Ishikawa (cell line): ENCODE measurements around the gene RGS14.

ENCODE experiments used
- CEBPB ChIP-seq: IDR thresholded peaks from 2 replicates; pipeline ENCODE4 v1.6.1; 2012
- CREB1 ChIP-seq: IDR thresholded peaks from 2 replicates; pipeline ENCODE4 v1.6.1; 2012; ENCODE audit warnings: low read depth
- EGR1 ChIP-seq: IDR thresholded peaks from 2 replicates; pipeline ENCODE4 v1.6.1; 2012
- EP300 ChIP-seq: IDR thresholded peaks from 2 replicates; pipeline ENCODE4 v1.6.1; 2012; ENCODE audit warnings: borderline replicate concordance
- FOXM1 ChIP-seq: IDR thresholded peaks from 2 replicates; pipeline ENCODE4 v1.6.1; 2012; ENCODE audit warnings: low read depth, borderline replicate concordance
- RAD21 ChIP-seq: IDR thresholded peaks from 2 replicates; pipeline ENCODE4 v1.6.1; 2012; ENCODE audit warnings: low read depth
- TAF1 ChIP-seq: IDR thresholded peaks from 2 replicates; pipeline ENCODE4 v1.6.1; 2012; ENCODE audit warnings: low read depth, mild to moderate bottlenecking
- TCF12 ChIP-seq: IDR thresholded peaks from 2 replicates; pipeline ENCODE4 v1.6.1; 2012; ENCODE audit warnings: low read depth
- TEAD4 ChIP-seq: IDR thresholded peaks from 2 replicates; pipeline ENCODE4 v1.6.1; 2012
- YY1 ChIP-seq: IDR thresholded peaks from 2 replicates; pipeline ENCODE4 v1.6.1; 2012; ENCODE audit warnings: low read depth
- ZBTB7A ChIP-seq: IDR thresholded peaks from 2 replicates; pipeline ENCODE4 v1.6.1; 2012; ENCODE audit warnings: low read depth
- TF ChIP-seq, protein P1 (sequence below): IDR thresholded peaks from 2 replicates; pipeline ENCODE4 v1.6.1; 2012
- TF ChIP-seq, protein P2 (sequence below): IDR thresholded peaks from 2 replicates; pipeline ENCODE4 v1.6.1; 2012
- TF ChIP-seq, protein P3 (sequence below): IDR thresholded peaks from 2 replicates; pipeline ENCODE4 v1.6.1; 2012; ENCODE audit warnings: low read depth, mild to moderate bottlenecking

DNA sequence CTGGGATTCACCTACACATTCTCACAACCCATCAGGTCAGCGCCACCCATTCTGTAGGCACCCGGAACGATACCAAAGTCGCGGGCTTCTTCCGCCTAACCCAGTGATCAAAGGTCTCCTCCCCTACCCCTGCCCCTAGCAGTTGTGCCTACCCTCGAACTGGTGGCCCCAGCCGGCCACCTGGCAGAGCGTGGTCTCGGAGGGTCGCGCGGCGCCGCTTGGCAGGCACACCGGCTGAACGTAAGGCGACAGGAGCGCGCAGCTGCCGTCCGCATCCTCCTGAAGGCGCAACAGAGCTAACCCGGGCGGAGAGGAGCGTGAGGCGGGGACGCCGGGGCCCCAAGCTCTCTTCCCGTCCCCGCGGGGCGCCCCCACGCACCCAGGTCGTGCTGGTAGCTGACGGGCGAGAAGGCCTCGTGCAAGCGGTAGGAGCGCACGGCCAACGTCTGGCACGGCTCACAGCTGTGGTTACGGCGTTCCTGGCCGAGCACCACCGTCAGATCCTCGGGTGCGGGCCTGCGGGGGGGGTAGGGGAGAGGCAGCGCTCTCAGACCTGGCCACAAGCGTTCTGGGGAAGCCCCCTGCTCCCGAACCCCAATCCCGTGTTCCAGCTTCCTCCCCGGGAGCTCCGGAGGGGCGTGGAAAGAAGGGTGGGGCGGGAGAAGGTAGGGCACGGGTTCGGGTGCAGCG lies 45.5 kb downstream of the RGS14 start:
- no peak for TF ChIP-seq EP300
- TF ChIP-seq, protein P1, sequence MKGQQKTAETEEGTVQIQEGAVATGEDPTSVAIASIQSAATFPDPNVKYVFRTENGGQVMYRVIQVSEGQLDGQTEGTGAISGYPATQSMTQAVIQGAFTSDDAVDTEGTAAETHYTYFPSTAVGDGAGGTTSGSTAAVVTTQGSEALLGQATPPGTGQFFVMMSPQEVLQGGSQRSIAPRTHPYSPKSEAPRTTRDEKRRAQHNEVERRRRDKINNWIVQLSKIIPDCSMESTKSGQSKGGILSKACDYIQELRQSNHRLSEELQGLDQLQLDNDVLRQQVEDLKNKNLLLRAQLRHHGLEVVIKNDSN = no peak
- no peak for TF ChIP-seq CREB1
- TF ChIP-seq FOXM1 = no peak
- TF ChIP-seq TCF12 = no peak
- no peak for TF ChIP-seq CEBPB
- TF ChIP-seq TAF1 = no peak
- TF ChIP-seq TEAD4 = no peak
- TF ChIP-seq, protein P2, sequence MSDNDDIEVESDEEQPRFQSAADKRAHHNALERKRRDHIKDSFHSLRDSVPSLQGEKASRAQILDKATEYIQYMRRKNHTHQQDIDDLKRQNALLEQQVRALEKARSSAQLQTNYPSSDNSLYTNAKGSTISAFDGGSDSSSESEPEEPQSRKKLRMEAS = peak; percentile 78
- TF ChIP-seq, protein P3, sequence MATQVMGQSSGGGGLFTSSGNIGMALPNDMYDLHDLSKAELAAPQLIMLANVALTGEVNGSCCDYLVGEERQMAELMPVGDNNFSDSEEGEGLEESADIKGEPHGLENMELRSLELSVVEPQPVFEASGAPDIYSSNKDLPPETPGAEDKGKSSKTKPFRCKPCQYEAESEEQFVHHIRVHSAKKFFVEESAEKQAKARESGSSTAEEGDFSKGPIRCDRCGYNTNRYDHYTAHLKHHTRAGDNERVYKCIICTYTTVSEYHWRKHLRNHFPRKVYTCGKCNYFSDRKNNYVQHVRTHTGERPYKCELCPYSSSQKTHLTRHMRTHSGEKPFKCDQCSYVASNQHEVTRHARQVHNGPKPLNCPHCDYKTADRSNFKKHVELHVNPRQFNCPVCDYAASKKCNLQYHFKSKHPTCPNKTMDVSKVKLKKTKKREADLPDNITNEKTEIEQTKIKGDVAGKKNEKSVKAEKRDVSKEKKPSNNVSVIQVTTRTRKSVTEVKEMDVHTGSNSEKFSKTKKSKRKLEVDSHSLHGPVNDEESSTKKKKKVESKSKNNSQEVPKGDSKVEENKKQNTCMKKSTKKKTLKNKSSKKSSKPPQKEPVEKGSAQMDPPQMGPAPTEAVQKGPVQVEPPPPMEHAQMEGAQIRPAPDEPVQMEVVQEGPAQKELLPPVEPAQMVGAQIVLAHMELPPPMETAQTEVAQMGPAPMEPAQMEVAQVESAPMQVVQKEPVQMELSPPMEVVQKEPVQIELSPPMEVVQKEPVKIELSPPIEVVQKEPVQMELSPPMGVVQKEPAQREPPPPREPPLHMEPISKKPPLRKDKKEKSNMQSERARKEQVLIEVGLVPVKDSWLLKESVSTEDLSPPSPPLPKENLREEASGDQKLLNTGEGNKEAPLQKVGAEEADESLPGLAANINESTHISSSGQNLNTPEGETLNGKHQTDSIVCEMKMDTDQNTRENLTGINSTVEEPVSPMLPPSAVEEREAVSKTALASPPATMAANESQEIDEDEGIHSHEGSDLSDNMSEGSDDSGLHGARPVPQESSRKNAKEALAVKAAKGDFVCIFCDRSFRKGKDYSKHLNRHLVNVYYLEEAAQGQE = no peak
- no peak for TF ChIP-seq RAD21
- TF ChIP-seq ZBTB7A = peak; percentile 66; the same call in 1 of the 2 replicates
- no peak for TF ChIP-seq YY1
- TF ChIP-seq EGR1 = no peak
